Epidermal melanocyte (primary cell): Measurements from ENCODE around the gene MGMT.

Source experiments
- DNase-seq: peaks from one replicate; pipeline ENCODE4 v3.0.0; 2011; ENCODE audit warnings: low spot score; ENCODE audit not compliant: insufficient read length

MGMT gene

DNA sequence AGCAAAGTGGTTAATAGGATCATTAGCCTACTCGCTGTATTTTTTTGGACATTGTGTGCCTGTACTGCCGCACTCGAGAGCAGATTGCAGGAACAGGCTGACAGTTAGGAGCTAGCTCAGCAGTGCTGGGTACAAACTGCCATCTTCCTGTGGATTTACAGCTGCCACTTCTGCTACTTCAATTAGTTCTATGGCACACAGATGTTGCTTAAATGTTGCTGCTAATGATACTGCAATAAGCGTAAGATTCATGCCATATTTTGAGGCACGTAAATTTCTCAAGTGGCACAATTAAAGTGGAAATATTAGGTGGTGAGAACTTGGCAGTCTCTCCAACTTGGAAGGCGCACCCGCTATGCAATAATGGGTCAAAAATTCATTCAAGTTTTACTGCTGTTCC lies 325.1 kb downstream of the MGMT start:
- DNase-seq, result no peak

DNA sequence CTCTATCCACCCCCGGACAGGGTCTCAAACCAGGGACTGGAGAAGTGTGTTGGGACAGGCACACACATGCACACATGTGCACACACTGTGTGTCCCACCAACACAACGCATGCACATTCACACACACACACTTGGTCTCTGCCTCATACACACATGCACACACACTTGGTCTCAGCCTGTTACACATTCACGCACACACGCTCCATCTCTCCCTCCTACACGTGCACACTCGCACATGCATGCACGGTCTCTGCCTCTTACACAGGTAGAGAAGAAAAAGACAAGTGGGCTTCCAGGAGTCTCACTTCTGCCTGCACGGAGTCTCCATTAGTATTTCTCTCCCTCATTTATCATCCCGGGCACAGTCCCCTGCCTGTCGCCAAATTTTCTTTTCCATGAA lies 325.8 kb downstream of the MGMT start:
- DNase-seq, result no peak

DNA sequence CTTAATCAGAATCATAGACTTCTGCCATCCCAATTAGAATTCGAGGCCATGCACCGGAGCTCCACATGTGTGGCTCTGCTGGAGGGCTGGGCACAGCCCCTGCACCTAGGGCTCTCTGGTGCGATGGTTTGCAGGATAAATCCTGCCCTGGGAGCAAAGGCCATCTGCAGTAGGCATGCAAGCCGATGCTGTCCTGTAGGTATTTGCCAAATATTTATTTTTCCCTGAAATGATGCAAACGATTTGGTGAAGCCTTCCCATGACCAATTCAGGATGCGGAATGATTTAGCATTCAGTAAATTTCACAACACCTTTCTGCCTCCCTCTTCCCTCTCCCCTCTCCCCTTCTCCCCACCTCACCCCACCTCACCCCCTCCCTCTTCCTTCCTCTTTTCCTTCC lies 326.4 kb downstream of the MGMT start:
- DNase-seq, result no peak

DNA sequence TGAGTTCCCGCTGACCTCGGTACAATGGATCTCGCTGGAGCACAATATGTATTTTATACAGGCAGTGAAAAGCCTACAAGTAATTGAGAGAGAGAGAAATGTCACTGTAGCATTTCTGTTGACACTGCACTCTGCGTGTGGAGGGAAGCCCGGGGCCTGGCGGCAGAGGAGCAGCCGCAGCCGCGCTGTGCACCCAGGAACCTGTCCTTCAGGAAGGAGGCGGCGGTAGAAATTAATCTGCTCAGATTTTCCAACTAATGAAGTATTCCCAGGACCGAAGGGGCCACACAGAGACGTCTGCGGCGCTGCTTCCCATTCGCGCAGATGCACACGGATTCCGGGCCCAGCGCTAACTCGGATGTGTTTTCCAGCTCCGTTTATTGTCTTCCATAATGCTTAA lies 327.0 kb downstream of the MGMT start:
- DNase-seq, result no peak

DNA sequence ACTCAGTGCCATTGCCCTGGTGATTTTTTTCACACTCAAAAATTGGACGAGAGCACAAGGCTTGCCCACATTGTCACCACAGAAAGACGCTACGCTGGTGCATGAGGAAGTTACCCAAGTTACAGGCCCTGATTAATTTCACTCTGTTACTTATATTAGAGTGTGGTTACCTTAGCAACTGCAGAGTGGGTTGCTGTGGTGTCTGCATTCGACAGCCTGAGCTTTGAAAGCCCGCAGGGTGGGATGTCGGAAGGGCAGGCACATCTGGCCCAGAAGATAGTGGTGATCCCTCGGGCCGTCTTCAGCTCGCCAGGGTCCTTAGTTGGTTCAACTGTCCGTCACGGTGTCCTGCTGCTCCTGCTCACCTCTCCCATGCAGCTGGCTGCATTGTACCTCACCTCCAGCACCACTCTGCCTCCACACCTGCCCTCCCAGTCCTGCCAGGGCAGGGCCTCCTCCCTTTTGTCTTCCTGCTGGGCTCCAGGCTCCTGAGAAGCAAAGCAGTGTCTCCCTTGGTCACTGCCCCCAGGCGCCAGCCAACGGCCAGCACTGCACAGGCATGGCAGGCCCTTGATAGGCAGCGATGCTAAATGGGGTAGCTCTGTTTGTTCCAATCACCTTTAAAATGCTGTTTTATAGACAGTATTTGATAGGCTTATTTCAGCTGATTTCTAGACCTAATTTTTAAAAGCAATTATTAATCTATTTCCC lies 329.8 kb downstream of the MGMT start:
- no peak for DNase-seq

DNA sequence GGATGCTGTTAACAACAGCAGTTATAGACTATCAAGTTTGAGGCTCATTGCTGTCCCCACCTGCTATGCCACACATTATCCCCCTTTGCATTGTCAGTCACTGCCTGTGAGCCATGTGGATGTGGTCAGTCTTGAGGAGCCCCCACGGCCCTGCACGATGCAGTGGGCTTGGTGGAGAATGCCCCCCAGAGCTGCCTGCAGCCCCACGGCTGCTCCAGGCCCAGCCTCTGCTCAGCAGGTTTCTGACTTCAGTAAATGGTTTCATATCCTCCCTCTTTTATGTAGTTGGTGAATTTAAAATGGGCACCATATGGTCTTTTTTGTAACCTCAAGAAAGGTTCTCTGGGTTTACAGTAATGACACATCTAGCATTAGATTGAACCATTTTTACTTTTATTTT lies 332.9 kb downstream of the MGMT start:
- DNase-seq, result no peak

DNA sequence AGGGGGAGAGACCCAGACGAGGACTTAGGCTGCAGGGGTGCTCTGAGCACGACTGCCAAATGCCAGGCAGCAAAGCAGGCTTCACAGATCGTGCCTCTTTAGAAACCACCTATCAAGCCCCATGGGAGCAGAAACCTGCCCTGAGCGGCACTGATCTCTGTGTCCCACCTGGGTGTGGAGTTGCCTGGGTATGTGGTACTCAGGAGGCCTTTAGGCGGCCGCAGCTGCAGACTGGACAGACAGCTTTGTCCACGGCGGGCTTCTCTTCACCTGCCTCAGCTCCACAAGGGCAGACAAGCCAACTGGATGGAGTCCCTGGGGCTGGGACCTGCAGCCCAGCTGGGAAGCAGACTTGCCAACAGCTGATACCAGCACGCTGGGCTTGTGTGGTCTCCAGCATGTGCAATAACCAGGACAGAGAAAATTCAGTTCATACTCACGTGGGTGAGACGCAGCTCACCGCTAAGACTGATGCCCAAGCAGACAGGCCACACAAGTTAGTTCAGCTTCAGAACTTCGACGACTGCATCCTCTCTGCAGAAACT lies 333.8 kb downstream of the MGMT start:
- DNase-seq, result no peak

DNA sequence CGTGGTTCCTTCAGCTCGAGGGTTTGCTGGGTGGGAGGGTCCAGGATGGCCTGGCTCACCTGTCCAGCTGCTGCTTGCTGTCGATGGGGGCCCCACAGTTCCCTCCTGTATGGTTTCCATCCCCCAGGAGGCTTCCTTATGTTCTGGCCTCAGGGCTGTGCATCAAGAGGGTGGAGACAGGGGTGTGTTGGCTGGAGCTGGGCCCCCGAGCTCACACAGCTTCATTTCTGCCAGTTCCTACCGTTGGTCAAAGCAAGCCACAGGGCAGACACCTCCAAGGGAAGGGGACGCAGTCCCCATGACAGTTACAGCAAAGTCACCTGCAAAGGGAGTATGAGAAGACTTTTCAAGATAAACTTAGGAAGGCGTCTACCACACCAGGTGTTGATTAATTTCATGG lies 340.2 kb downstream of the MGMT start:
- DNase-seq, result no peak

DNA sequence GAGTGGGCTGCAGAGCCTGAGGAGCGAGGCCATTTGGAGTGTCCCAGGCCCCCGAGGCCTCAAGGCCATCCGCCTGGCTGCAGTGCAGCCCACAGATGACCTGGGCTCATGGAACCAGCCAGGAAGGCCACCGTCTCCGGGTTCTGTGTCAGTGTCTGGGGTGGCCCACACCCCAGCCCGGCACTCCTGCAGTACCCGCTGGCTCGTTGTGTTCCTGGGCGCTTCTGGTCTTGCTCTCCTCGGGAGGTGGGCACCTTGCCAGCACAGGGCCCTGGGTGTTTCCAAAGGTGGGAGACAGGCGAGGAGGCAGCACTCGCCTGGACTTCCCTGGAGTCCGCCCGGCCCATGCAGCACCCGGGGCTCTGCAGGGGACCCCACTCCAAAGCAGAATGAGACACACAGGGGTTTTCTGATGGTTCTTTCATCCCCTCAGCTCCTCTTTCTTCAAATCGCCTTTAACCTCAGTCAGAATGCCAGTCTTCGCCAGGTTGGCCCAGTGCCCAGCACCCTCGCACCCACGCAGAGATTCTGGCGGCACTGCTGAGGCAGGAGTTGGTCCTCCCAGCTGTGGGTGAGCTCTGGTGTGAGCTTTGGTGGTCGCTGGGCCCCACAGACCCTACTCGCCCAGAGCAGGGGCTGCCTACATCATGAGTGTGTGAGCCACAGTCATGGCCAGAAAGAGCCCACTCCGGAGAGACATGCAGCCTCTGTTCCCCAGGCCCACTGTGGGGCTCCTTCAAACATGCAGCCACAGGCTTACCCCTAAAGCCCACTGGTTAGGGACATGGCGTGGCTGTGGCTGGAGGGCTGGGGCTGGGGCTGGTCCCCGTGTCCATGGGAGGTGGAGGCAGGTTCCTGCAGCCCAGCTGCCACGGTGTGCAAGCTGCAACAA lies 341.3 kb downstream of the MGMT start:
- no peak for DNase-seq

DNA sequence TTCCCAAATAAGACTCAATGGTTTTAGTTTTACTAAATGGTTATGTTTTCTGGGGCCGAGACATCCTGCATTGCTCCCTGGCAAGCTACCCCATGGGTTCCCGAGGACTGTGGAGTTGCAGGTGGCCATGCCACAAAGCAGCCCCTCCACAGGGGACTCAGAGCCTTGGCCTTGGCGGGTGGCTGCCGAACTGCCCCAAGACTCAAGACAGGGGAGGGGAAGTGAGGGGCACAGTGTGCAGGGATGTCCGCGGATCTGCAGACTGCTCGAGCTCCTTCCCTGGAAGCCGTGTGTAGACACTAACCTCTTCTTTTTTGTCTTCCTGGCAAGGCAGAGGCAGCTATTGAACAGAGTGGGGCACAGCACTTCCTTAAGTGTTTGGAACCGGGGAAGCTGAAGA lies 342.4 kb downstream of the MGMT start:
- no peak for DNase-seq

DNA sequence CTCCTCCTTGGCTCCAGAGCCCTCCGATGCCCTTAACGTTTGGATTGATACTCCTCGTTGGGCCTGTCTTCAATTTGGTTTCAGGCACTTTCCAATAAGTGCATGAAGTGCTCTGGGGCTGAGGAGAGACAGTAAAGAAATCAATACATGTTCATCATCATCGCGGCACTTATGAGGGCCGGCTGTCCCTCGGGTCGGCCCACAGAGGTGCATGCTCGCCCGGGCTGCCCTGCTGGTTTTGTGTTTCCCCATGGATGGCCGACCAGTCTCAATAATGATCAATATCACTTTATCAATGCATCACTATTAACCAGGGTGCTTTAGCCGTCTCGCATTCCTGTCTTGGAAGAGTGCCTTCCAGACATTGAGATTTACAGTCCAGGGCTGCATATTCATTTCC lies 342.8 kb downstream of the MGMT start:
- no peak for DNase-seq

DNA sequence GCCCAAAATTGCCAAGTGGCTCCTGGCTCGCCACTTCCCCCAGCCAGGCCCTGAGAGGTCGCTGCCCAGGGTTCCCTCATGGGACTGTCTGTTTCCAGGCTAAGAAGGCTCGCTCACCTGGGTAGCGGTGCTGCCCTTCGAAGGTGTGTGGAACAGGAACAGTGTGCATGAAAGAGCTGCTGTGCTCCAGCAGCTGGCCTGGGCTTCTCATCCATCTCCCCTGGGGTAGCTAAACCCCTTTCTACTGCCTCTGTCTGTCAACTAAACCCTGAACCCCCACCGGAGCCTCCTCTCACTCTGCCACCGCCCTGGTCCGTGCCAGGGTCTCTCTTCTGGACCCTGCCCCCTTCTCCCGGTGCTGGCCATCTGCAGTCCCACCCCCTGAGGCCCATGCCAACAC lies 344.2 kb downstream of the MGMT start:
- DNase-seq, result no peak

DNA sequence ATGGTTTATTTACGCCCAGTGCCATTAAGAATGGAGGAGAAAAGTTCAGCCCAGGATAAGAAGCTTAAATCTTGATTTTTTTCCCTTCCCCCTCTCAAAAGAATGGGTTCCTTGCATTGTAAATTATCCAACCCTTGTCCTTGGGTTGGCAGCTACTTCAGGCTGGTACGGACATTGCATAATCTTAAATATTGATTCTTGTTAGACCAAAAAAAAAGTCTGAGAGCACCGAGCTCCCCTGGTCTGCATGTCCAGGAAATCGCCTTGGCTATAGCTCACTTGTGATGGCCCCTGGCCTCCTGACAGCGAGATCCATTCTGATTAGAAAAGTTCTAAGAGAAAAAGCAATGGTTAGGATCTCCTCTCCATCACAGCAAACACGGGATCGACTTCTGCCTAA lies 345.4 kb downstream of the MGMT start:
- DNase-seq, result no peak

DNA sequence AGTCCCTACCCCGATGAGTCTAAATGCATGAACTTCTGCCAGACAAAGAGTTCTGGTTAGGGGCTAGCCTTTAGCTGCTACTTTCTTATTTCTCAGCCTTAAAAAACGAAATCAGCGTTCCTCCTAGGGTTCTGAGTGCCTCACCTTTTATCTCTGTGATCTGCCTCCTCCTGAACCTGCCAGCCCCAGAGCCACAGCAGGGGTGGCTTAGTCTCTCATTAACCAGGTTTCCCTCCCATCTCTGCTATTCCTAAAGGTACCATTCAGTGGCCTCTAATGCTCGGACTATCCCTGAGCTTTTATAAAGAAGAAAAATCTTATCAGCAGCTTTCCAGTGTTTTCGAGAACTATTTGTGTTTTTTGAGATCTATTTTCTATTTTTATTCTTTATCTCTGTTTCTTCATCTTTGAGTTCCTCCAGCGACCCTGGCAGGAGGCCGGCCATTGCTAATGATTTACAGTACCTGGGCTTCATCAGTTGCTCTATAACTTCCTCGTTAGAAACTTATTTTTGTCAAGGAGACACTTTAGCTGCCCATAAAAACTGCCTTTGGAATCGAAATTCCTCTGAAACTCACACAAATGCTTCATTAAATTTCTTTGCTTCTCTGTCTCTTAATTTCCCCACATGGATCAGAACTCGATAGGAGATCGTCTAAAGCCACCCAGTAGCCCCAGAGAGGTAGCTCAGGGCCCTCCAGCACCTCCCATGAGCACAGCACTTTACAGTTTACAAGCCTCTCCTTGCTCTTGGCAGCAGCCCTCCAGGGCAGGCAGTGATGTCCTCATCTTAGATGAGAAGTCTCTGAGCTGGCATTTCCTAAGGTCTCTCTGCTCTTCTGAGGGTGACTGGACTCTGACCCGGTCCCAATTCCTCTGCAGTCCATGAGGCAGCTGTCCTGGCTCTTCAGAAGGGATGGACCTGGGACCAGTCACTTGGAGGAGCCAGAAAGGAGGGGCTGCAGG lies 347.9 kb downstream of the MGMT start:
- DNase-seq, result no peak

DNA sequence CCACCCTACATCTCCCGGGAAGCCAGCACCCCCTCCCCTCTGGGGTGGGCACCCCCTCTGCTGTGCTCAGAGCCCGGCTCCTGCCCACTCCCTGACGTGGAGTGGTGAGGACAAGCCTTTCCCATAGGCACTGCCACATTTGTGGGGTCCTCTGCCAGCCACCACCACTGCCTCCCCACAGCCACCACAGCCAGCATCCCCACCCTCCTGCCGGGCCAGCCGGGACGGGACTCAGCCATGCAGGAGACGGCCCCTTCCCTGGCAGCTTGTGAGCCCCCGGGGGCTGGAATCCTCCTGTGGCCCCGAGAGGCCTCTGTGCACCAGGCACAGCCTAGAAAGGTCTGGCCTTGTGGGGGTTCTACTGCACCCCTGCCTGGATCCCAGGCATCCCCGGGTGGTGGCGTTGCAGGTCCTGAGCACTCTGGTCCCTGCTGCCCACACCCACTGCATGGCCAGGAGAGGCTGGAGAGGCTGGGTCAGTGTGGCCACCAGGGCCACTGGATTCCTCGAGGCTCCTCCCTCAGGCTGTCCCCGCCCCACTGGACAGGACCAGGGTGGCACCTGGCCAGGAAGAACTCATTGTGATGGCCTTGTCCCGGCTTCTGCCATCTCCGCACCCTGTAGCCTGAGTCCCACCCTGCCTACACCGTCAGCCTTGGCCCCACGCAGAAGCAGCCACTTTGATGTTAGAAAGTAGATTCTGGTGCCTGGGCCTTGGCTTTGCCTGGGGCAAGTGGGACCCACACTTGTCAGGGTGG lies 349.0 kb downstream of the MGMT start:
- no peak for DNase-seq

DNA sequence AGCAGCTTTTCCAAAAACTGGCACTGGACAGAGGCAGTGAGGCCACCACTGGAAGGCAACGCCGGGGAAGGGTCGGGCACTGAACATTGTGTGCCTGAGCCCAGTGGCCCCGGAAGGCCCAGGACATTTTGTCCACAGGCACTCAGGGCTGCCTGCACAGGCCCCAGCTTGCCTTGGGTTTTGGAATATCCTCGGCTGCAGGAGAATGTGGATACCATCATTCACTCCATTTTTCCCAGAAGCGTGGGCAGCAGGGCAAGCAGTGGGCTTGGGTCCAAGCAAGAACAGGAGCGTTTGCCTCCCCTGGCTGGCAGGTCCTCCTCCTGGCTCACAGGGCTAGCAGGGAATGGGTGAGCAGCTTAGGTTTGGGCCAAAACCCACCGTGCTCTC lies 349.6 kb downstream of the MGMT start:
- DNase-seq, result no peak
